Daoy (cell line): Measurements from ENCODE around the gene PROP1. TPM values are rescaled to one million over a fixed set of nuclear protein-coding genes. Genes with fewer than 3 reads are reported as not detected.
"Not testable (repeated sequence)": the region's sequence is repeated elsewhere in the genome, so short reads cannot be mapped to it uniquely, and the experiment has no call there.

Source experiments
- DNase-seq: peaks from one replicate; pipeline ENCODE4 v3.0.0-alpha.2; 2015; ENCODE audit warnings: low read depth
- total RNA-seq: library from RNA; depleted of rRNA; stranded (reverse); fragments of >200 nt; shearing (Covaris generic); gene quantifications from 2 replicates; pipeline ENCODE4 v1.2.3, GENCODE V29; 2014

PROP1 gene
- total RNA-seq, 1 experiment from 2014 or later: not detected

- peak; percentile 46 for DNase-seq
Measured at GRCh38 chr5:177982072-177982727, 13.8 kb downstream of the PROP1 start.

GRCh38 chr5:177981296-177982071 is 14.6 kb downstream of the PROP1 start:
- DNase-seq: no peak

DNA sequence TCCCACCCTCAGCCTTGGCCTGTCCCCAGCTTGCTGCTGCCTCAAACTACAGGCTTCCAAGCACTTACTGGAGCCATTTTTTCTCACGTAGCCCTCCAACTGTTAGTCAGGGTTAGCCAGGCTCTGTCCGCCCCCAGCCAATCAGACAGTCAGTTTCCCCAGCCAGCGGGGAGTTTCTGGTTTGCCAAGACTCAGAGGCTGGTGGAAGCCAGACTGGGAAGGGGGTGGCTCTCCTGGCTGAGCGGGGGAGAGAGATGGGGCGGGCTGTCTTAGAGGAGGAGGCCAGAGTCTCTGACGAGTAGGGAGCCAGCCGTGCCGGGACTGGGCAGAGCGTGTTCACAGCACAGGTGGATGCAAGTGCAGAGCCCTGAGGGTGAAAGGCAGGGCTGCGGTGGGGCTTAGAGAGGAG is 15.3 kb downstream of the PROP1 start:
- peak; percentile 47 for DNase-seq

DNA sequence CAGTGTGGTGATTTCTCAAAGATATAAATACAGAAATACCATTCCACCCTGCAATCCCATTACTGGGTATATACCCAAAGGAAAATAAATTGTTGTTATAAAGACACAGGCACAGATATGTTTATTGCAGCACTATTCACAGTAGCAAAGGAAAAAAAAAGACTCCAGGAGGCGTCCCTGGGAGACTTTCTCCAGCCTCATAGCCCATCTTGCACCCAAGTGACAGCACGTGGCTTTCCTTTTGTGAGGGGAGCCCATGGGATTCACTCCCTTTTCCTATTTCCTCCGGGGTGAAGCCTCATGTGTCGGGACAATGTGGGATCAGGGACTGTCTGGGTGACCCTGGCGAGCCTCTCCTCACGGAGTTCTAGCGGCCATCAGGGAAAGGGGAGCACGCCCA is 18.4 kb downstream of the PROP1 start:
- DNase-seq: not testable (repeated sequence)

DNA sequence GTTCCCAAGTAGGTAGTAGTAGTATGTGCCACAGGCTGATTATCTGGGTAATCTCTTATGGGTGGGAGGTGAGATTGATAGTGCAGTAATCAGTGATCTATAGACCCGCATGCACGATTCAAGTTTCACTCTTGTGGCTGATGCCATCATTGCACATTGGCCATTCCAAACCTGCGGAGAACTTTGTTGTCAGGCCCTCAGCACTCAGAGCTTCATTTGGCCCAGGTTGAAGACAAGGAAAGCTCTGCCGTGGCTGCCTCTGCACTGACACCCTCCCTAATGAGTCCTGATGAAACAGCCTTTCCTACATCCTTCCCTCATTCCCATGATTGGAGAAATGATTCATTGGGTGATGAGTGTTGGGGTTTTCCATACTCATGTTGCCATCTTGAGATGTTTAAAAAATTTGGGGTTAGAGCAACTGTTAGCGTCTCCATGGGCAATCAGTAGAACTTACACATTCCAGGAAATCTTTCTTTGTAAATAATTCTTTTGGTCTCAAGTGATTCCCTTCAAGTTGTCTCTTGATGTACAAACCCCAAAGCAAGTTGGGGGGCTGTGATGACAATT is 22.9 kb downstream of the PROP1 start:
- DNase-seq: peak; percentile 66

DNA sequence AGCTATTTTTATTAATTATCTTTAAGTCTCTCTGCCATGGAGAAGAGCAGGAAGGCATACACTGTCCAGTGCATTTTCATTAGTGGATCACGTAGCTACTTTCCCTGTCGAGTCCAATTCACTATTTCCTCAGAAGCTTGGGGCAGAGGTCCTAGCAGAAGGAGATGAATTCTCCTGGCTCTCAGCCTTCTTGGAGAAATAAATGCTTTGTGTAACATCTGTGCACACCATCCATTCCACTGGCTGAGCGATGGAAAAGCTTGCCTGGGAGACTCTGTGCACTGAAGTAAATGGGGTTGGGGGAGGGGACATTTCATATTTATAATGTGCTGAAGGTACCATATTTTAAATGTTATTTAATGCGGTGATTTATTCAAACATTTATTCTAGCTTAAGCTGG is 23.4 kb downstream of the PROP1 start:
- DNase-seq: no peak

GRCh38 chr5:177972014-177972413 is 24.0 kb downstream of the PROP1 start:
- DNase-seq: not testable (repeated sequence)

- no peak for DNase-seq
Measured at GRCh38 chr5:177968661-177969211, 27.3 kb downstream of the PROP1 start.

DNA sequence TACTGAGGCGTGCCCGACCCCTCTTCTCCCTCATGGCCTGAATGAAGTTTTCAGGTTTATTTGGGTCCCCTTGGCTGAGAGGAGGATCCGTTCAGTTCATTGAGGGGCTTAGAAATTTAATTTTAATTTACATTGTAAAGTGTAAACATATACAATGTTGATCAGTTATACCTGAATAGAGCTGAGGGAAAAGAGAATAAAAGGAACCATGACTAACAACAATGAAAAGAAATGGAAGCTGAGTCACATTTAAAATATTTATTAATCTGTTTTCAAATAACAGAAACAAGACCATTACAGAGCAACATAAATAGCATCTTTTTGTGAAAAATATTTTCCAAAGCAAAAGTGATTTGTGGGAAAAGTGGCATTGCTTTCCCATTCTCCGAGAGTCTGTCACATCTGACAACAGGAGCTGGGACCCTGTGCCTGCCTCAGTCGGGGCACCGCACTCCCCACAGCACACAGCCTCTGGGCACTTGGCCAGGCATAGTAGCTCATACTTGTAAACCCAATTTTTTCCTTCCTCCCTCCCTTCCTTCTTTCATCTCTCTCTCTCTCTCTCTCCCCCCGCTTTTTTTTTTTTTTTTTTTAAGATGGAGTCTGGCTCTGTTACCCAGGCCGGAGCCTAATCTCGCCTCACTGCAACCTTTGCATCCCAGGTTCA is 28.7 kb downstream of the PROP1 start:
- DNase-seq: peak; percentile 24

DNA sequence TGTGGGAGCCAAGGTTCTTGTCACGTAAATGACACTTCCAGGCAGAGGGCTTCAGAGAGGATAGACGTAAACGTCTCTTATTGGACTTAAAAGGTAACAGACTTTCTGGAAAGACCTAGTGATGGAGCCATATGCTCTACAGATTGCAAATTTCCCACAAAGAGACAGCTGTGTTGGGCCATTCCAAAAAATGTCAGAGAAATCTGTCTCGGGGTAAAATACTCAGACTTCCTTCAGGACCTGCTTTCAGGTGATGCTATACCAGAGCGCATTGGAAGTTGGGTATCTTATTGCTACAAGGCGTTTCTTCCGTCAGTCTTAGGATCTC is 29.2 kb downstream of the PROP1 start:
- no peak for DNase-seq

GRCh38 chr5:177966009-177966838 is 29.8 kb downstream of the PROP1 start:
- no peak for DNase-seq

DNA sequence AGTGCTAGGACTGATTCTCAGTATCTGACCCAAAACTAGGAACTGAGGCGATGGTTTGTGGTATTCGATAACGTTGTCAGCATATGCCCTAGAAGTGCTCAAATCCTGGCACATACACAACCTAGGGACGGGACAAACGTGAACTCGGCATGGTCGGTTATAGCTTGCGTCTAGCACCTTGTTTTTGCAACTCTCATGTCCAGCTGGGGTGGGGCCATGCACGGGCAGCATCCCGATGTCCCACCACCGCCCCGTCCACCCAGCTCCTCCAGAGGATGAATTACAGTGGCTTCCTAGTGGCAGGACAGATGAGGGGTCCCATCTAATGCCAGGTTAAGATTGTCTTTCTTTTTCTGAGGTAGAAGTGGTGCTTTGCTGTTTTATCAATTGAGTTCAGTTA is 31.6 kb downstream of the PROP1 start:
- no peak for DNase-seq

- DNase-seq: no peak
Measured at GRCh38 chr5:177963966-177964365, 32.1 kb downstream of the PROP1 start.

GRCh38 chr5:177959315-177959714 is 36.7 kb downstream of the PROP1 start:
- DNase-seq: no peak

DNA sequence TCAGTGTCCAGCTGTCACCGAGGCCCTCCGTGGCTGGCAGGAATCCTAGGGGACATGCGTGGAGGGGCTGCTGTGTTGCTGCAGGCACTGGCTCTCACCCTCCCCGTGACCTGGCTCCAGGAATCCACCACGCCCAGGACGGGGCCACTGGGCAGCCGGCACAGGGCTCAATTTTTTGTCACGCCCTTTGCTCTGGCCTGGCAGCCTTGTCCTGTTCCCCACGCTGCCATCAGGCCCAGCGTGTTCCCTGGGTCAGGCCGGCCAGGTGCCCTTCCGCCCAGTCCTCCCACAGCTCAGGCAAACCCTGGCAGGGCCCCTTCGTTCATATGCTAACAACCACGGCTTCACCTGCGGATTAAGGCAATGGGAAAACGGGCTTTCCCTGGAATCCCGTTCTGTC is 37.3 kb downstream of the PROP1 start:
- DNase-seq: no peak

GRCh38 chr5:177957241-177957640 is 38.8 kb downstream of the PROP1 start:
- DNase-seq: no peak

- DNase-seq: not testable (repeated sequence)
Measured at GRCh38 chr5:177953101-177953500, 42.9 kb downstream of the PROP1 start.

DNA sequence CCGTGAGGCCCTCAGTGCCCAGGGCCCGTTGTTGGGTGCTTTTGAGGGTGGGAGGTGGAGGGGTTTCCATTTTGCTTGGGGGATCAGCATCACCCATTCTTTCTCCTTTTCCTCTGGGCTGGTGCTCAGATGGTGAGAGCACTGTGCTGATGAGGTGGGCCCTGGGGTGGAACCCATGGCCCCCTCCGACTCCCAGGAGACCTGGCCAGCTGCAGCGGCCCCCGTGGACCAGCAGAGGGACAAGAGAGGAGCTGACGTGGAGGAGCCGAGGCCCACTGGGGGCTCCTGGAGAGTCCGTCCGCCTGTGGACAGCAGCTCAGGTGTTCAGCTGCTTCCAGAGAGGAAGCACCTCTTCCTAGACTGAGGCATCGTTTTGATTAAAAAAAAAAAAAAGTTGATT is 46.4 kb downstream of the PROP1 start:
- not testable (repeated sequence) for DNase-seq

- DNase-seq: not testable (repeated sequence)
Measured at GRCh38 chr5:177949065-177949464, 47.0 kb downstream of the PROP1 start.

DNA sequence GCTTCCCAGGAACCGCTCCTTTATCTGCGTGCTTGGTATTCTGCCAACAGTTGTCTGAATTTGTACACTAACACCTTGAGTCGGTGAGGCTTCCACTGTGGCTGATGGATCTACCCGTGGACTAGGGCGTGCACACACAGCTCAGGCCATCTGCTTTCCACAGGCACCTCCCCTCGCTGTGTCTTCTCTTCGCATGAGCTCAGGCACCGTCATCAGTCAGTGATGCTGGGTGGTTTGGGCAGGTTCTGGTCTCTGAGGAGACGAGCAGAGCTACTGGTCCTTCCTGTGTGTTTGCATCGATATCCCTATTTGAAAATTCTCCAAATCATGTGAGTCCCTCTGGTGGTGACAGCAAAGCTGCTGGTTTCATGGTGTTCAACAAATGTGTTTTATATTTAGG is 48.1 kb downstream of the PROP1 start:
- not testable (repeated sequence) for DNase-seq

DNA sequence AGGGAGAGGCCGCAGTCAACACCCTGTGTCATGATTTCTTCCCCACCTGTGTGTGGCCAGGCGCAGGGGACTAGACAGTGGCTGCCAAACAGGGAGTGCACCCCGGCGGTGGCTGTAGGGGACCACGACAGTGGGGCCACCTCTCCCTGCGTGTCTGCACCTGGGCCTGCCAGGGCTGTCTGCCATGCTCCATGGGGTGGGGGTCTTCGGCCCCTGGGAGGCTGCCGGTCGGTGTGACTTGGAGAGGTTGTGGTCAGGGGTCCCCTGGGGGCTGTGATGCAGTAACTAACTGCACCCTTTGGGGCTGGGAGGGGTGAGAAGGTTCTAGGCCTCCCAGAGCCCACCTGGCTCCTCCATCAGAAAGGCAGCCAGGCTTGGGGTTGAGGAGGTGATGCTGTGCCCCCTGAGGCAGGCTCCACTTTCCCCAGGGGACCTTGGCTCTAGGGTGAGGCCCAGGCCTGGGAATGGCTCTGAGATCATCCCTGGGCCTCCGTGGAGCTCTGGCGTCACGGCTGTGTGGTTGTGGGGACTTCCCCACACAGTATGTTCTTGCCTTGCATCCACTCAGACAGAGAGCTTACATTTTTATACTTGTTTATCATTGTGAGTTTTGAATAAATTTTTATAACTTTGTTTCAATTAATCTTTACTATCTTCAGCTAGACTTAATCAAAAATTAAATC is 50.3 kb downstream of the PROP1 start:
- DNase-seq: peak; percentile 50
